Amniotic stem cell (primary cell): ENCODE data around the gene FOXP1.

ENCODE experiments used
- DNase-seq: peaks from one replicate; lab custom pipeline; 2025; lab: John Stamatoyannopoulos, UW

Gene FOXP1

DNA sequence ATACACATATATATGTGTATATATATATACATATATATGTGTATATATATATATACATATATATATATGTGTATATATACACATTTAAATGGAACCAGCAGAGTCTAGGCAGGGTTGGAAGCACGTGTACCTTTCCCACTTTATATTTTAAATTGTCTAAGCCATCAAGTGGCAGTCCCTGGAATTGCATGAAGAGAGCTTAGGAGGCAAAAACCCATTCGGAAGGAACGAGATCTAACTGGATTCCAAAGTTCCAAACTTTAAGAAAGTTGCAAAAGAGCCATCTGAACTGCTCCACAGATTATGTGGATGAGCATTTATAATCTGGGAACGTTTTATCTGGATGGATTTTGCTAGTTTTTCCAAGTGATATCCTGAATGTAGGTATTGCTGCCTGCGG, 186.5 kb downstream of the FOXP1 start:
- peak; percentile 5 for DNase-seq

DNA sequence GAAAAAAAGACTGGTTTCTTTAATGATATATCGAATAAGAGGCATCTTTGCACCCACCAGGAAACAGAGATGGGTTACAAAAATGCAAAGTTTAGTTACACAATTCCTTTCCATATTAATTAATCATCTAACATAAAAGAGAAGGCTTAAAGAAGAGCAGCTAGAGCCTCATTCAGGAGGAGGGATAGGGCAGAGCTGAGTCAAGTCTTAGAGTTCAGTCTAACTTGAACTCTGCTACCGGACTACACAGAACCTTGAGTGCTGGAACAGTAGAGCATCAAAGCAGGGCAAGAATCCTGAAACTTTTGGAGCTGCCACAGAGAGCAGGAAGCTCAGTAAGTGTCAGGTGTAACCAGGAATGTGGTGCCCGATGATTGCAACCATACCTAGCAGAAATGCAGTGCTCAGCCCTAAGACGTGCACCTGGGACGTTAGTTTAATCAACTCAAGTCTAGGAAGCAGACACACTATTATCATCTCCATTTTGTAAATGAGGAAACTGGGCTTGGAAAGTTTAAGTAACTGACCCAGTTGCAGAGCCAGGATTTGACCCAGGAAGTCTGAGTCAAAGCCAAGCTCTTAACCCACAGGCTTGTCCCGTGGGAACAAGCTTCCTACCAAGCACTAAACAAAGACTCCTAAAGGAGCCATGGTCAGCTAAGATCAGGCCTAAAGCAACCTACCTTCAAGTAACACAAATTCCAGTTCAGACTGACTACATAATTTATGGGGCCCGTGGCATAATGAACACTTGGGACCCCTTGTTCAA, 187.4 kb downstream of the FOXP1 start:
- DNase-seq, result no peak

DNA sequence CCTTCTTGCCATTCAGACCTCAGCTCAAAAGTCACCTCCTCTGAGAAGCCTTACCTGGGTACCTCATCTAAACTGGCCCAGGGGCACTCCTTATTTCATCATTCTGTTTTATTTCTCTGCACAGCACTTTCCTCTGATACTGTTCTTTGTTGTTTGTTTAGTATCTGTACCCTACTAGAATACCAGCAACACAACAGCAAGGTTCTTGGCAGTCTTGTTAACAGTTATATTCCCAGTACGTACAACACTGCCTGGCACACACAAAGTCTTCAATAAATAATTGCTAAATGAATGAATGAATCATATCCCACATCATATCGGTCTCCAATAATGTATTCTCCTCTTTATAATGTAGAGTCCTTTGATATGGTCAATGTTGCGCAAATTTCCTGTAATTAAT, 188.1 kb downstream of the FOXP1 start:
- no peak for DNase-seq

DNA sequence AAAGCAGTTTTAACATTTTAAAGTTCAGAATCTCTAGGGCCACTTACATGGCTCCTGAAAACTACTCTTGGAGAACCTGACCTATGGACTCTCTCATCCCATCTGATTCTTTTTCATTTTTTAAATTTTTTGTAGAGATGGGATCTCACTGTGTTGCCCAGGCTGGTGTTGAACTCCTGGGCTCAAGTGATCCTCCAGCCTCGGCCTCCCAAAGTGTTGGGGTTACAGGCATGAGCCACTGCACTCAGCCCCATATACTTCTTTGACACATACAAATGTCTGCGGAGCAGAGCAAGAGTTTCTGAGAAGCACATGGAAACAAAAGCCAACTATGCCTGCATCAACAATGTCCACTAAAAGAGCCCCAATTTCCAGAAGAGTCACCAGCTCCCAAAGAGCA, 189.8 kb downstream of the FOXP1 start:
- DNase-seq, result no peak

DNA sequence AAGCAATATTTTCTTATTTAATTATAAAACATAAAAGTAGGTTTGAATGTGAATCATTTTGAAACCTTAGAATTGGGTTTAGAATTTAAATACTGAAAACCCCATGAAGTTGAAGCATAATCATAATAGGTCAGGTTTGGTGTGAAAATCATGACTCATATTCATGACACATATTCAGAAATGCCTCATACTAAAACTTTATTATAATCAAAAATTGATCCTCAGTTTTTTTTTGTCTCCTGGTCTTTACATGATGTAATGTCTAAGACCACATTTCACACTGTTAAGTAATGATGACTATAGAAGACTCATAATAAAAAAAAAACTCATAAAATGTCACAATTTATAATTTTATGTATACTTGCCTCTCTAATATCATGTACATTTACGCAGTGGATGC, 190.4 kb downstream of the FOXP1 start:
- no peak for DNase-seq

DNA sequence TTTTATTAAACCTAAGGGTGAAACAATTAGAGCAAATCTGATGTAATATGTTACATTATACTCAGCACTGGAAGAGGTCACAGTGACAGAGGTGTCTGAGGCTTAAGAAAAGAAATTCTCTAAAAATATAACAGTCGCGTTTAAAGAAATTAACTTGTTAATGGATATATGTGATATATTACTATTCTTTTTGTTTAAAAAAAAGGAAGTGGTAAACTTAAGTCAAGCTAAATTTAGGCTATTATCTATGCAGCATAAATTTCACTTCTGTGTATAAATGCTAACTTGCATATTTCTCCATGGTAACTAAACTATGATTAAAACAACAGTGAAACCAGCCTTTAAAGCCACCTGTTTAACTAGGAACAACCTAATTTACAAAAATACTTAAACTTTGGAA, 191.3 kb downstream of the FOXP1 start:
- DNase-seq, result no peak

DNA sequence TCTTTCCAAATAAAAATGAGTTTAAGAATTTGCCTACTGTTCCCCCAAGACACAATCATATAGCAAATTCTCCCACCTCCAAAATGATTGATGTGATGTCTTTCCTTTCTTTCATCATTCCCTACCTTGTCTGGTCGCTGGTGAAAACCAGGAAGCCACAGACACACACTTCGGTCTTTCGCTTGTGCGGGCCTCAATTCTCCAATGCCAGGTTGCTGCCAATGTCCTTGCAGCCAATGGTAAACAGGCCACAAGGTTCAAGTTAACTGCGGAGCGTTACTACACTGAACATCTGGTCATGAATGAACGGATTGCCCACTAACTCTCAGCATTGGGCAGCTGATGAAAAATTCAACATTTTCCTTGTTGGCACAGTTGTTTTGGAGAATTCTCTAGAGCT, 192.2 kb downstream of the FOXP1 start:
- no peak for DNase-seq

DNA sequence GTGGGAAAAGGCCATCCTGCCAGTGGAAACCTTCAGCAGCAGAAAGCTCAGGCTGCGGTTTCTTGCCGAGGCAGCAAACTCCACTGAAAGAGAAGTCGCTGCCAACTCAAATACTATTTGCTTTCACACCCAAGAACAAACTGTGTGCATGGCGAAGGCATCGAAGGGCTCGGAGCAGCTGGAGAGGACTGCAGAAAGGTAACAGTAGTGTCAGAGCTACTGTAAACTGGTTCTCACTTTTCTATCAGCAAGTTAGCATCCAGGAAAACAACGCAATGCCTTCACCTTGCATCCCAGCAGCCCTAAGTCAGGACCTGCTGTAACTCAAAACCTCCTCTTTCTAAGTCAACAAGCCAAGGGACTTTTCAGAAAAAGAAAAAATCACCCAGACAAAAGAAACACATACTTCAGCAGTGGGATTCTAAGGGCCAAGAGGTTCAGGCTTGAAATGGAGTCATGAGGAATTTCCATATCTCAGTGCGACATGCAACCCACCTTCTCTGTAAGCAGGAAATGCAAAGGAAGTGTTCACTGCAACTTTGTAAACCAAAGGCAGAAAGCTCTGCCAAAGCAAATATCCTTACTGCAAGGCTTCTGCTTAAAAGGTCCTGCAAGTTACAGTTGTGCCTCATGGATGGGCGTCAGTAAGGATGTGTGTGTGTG, 193.5 kb downstream of the FOXP1 start:
- no peak for DNase-seq

DNA sequence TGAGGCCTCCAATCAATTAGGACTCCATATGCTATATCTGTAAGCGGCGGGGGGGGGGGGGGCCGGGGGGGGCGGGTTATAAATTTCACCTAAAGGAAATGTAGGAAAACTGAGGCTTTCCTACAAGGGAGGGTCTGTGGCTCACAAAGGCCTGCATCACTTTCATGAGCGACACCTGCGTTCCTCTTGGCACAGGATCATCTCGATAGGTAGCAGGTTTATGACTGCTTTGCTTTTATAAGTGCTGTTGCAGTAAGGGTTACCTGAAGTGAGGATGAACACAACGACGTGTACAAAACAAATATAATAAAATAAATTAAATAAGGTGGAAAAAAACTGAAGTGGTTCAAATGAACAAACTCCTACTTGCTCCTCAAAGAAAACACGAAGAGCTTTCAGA, 194.3 kb downstream of the FOXP1 start:
- DNase-seq, result no peak

DNA sequence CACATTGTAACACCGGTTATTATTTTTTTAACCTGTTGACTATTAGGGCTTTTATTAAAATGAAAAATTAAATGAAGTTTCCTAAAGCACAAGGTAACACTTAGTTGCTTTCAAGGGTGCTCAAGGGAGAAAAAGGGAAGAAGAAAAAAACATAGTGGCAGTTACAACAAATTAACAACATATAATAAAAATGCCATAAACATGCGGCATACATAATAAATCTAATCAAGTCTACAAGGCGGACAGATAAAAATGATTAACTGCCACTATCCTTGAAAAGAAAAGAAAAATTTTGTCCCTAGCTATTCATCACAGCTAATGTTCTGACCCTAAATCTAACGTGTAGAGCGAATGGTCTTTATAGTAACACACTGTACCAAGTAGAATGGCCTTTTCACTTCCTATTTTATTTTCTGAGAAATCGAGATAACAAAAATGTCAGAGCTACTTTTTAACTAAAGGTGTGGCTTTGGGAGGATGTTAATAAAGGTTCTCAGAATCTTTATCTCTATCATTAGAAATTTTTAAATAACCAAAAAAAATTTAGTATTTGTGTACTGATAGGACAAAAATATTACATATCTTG, 194.9 kb downstream of the FOXP1 start:
- no peak for DNase-seq

DNA sequence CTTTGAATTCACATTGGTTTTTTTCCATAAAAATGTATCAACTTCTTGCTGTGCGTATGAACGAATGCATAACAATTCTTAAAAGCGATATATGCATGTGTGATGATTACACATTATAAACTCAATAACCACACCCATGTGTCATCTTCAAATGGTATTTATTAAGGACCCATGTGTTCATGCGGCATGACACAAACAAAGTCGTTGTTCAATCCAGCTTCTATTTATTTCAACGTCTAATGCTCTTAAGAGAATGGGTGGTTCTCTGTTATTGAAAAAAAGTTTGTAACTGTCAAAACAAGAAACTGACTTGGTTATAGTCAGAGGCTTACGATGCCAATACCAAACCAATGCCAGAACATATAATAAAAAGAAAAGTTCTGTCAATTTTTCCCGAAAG, 195.9 kb downstream of the FOXP1 start:
- DNase-seq, result no peak

DNA sequence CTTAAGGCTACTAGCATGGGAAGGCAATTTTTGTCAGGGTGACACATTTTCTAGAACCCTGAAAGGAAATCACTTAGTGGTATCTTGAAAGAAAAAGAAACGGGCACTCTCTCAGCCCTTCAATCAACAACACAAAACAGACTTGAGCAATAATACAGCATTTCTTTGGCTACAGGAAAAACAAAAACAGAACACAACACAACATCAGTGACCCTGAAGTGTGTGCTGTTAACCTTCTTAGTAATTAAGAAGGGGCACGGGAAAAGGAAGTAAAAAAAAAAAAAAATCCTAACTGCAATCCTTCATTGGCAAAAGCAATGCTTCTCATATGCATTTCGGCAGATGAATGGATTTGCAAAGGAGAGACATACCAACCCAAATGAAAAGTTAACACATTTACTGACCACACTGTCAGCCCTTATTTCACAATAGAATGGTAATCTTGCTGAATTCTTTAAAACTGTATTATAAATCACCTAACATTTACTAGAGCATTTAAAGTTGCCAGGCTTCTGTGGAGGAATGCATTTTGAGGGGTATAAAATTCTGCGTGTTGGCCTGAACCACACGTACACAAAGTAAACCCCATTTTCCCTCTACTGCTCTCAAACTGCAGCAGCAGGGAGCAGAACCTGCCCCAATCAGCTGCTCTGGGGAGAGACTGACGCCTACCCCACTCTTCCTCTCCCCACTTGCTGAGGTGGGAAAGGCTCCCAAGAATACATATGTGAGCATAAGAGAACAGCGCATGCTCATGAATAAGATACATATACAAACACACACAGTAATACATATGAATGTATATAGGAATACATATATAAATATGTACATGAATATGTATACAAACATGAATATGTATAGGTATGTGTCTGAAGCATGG, 198.5 kb downstream of the FOXP1 start:
- no peak for DNase-seq

DNA sequence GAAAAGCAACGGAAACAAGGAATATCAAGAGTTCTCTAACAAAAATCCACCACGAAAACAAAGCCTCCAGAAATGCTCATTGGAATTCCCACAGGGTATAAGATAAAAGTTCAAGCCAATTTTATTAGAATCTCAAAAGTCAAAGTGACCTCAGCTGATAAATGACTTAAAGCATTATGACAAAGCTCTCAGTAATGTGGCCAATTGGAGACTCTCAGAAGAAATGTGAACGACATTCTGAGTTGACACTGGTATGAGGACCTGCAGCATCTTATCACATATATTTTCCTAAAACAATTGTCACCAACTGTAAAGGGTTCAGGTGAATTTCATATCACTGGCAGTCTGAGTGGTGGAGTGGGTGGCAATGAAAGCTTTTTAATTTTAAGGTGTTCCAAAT, 199.1 kb downstream of the FOXP1 start:
- DNase-seq, result no peak

DNA sequence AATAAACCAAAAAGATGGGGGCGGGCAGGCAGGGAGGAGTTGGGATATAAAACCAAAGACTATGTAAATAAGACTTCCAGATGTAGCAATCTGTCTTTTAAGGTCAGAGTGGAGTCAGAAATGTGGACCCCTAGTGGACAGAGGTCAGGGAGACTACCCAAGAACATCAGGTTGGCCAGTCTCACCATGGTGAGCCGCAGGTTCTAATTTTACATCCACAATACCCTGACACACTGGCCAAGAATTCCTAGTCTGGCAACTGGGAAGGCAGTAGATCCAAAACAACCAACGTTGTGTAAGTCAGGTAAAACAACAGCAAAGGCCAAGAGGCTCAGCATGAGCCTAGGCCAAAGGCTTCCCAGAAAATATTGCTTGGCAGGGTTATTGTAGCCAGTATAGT, 203.4 kb downstream of the FOXP1 start:
- no peak for DNase-seq

DNA sequence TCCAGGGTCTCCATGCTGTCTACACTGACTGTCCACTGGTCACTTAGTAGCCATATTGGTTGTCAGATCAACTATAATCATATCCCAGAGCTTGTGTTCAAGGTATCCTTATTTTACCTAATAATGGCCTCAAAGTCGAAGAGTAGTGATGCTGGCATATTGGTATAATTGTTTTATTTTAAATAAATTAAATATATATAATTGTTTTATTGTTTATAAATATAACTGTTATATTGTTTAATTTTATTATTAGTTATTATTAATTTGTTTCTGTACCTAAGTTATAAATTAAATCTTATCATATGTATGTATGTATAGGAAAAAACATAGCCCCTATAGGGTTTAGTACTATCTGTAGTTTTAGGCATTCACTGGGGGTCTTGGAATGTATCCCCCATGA, 205.0 kb downstream of the FOXP1 start:
- no peak for DNase-seq

DNA sequence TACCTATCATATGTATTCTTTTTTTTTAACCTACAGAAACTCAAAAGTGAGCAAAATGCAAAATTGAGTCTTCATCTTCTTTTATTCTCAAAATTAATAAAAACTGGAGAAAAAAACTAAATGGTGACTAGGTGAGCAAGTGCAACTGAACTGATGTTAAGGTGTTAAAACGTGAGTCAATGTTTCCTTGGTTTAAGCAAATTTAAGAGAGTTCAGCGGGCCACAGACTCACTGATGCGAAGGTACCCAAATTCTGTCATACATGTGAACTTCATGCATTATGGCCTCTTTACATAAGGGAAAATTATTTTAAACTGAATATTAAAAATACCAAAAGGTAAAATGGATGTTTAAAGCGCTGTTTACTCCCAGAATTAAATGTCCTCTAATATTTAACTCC, 206.6 kb downstream of the FOXP1 start:
- no peak for DNase-seq

DNA sequence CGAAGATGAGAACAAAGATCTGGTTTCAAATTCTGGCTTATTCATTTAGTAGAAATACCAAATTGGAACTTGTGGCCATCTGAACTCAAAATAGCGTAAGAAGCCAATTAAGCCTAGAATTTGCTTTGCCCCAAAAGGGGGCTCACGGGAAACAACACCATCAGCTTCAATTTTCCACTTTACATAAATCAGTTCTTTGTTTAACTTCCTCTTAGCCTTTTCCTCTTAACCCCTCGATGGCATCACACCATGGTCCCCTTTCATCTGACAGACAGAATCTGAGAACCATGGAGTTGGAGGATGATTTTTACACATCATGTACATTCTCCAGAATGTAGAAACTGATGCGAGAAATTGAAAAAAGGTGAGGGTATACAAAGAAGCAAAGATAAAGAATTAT, 207.0 kb downstream of the FOXP1 start:
- DNase-seq, result no peak

DNA sequence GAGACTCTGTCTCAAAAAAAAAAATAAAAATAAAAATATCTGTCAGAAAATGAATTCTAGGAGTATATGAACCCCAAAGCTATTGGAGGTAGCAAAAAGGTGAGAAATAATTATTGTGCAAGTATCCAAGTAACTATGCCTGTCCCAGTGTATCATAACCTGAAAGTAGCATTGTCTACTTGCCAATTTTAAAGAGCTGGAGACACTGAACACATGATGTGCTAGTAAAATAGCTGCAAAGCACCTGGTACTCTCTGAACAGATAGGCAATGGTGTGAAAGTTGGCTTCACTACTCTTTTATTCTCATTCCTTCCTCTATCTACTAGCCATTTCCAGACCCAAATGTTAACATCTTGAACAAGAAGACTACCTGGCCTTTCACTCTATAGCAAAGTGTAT, 208.9 kb downstream of the FOXP1 start:
- DNase-seq, result no peak

DNA sequence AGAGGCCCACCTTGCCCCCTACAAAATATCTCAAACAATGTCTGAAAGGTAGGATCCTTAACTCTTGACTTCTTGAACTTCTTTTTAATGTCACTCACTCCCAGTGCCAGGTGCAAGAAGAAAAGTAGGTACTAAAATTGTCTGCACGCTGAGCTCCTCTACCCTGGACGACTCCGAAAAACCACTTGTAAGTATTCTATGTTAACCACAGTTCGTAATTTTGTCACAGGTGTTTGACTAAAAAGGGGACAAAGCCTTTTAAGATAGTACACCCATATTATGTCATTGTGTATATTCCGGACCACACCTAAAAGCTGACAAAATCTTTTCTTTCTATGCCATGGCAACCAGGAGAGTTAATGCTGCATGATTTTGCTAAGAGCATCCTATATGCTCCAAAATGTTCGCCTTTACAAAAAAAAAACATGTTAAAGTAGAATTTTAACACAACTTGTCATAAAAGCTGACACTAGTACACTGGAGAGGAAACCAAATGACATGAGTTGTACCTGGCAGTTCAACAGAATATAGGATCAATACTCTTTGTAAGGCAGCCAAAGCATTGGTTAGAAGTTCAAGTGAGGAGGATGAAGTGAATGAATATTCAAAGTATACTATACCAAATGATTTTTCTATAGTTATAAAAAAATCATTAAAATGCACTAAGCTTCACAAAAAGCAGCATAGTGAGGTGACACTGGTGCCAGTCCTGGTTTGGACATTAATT, 210.5 kb downstream of the FOXP1 start:
- DNase-seq, result no peak

DNA sequence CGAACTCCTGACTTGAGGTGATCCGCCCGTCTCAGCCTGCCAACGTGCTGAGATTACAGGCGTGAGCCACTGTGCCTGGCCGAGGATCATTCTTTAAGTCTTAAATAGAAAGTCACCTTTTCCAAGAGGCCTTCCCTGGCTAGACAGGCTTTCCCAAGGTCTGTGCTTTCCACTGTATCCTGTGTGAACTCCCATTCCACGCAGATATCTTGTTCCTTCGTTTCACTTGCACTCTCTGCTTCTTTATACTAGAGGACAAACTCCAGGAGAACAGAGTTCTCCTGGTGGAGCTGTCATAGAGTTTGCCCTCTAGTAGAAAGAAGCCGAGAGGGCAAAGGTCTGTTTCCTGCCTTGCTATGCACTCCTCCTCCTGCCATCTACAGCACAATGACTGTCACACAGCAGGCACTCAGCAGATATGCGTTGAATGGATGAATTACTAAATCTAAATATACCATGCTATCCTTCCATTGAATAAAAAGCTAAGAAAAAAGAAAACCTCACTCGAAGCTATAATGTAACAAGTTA, 211.2 kb downstream of the FOXP1 start:
- no peak for DNase-seq

DNA sequence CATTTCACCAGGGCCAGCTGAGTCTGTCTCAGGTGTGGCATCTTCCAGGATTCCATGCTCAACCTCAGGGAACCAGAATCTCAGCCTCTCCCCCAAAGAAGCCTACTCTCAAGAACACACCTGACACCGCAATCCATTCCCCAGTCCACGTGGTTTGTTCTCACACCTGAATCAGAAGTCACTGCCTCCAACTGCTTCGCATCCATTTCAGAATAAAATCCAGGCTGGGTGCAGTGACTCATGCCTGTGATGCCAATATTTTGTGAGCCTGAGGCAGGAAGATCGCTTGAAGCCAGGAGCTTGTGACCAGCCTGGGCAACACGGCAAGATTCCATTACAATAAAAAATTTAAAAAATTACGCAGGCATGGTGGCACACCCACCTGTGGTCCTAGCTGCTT, 212.2 kb downstream of the FOXP1 start:
- no peak for DNase-seq

DNA sequence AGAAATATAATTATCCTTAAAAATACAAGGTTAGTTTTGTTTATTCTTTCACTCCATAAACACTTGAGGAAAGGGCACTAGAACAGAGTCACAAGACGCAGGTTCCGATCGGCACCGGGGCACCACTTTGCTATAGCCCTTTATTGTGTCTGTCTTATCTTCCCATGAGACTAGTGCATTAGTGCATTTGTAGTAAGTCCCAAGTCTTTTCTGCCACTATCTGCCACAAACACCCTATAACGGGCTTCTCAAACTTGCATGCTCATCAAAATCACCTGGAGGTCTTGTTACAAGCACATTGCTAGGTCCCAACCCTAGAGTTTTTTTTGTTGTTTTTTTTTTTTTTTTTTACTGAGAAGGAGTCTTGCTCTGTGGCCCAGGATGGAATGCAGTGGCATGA, 213.1 kb downstream of the FOXP1 start:
- no peak for DNase-seq
